COLO668 (cell line): ENCODE measurements around the gene ANKRD36.
"Not testable (repeated sequence)": the region's sequence is repeated elsewhere in the genome, so short reads cannot be mapped to it uniquely, and the experiment has no call there.

ENCODE experiments used
- DNase-seq: peaks from one replicate; lab custom pipeline; 2025; ENCODE audit not compliant: unreplicated experiment; lab: John Stamatoyannopoulos, UW

ANKRD36 gene

GRCh38 chr2:97113050-97113881 is at the start of gene ANKRD36:
TSS of gene ANKRD36 (plus strand) at chr2:97113153. CDS start at chr2:97113740, 587 bp downstream.
- DNase-seq, result not testable (repeated sequence)

- DNase-seq, result not testable (repeated sequence)
Measured at GRCh38 chr2:97066030-97066429, 46.9 kb upstream of the ANKRD36 start.

GRCh38 chr2:97067279-97068004 is 45.5 kb upstream of the ANKRD36 start:
- no peak for DNase-seq

GRCh38 chr2:97068074-97068473 is 44.9 kb upstream of the ANKRD36 start:
- no peak for DNase-seq

GRCh38 chr2:97068722-97069121 is 44.2 kb upstream of the ANKRD36 start:
- not testable (repeated sequence) for DNase-seq

GRCh38 chr2:97070915-97071314 is 42.0 kb upstream of the ANKRD36 start:
- DNase-seq, result not testable (repeated sequence)

GRCh38 chr2:97077213-97077612 is 35.7 kb upstream of the ANKRD36 start:
- DNase-seq, result not testable (repeated sequence)

- DNase-seq, result not testable (repeated sequence)
Measured at GRCh38 chr2:97080855-97081254, 32.1 kb upstream of the ANKRD36 start.

- not testable (repeated sequence) for DNase-seq
Measured at GRCh38 chr2:97082206-97082605, 30.7 kb upstream of the ANKRD36 start.

- DNase-seq, result not testable (repeated sequence)
Measured at GRCh38 chr2:97083516-97083915, 29.4 kb upstream of the ANKRD36 start.

GRCh38 chr2:97085093-97085492 is 27.9 kb upstream of the ANKRD36 start:
- not testable (repeated sequence) for DNase-seq

- not testable (repeated sequence) for DNase-seq
Measured at GRCh38 chr2:97088706-97089105, 24.2 kb upstream of the ANKRD36 start.

- DNase-seq, result not testable (repeated sequence)
Measured at GRCh38 chr2:97092946-97093345, 20.0 kb upstream of the ANKRD36 start.

GRCh38 chr2:97093983-97094771 is 18.8 kb upstream of the ANKRD36 start:
- DNase-seq, result not testable (repeated sequence)

- DNase-seq, result peak; percentile 72
Measured at GRCh38 chr2:97094772-97095611, 18.0 kb upstream of the ANKRD36 start, which contains the start of gene FAHD2B. TSS of gene FAHD2B (minus strand) at chr2:97094882. CDS start at chr2:97091706, 3,176 bp downstream.

GRCh38 chr2:97095661-97096060 is 17.3 kb upstream of the ANKRD36 start:
- DNase-seq, result no peak

- not testable (repeated sequence) for DNase-seq
Measured at GRCh38 chr2:97098786-97099372, 14.1 kb upstream of the ANKRD36 start.

- DNase-seq, result not testable (repeated sequence)
Measured at GRCh38 chr2:97106878-97107277, 6.1 kb upstream of the ANKRD36 start.

GRCh38 chr2:97111246-97111645 is 1.7 kb upstream of the ANKRD36 start:
- not testable (repeated sequence) for DNase-seq
